Right lobe of liver (tissue), 6 donors: ENCODE results near the gene FGD4. TPM values are rescaled to one million over a fixed set of nuclear protein-coding genes. Genes with fewer than 3 reads are reported as not detected.
"Not testable (repeated sequence)": the region's sequence is repeated elsewhere in the genome, so short reads cannot be mapped to it uniquely, and the experiment has no call there.

ENCODE experiments used
- ATAC-seq, 4 donors: fragments of 200-7000 bp; cut with Tn5 transposase; one replicate each; pipeline ENCODE4 v1.9.1; 2020; ENCODE audit warnings: mild to moderate bottlenecking in 4 of 4, moderate library complexity in 4 of 4
- DNase-seq, 3 donors: peaks; one replicate each; pipeline ENCODE4 v3.0.0-alpha.2; 2020
- H3K27ac ChIP-seq, 3 donors: fragments of 200-600 bp; one replicate each; pipeline ENCODE4 v1.8.0; 2022
- H3K27me3 ChIP-seq, 2 donors: fragments of 200-600 bp; one replicate each; pipeline ENCODE4 v1.8.0; 2022
- H3K36me3 ChIP-seq, 4 donors: fragments of 200-600 bp; sonication (generic) in 1 of 4; one replicate each; pipeline versions ENCODE4 v1.5.1 to v1.8.0; 2017 to 2022; ENCODE audit warnings: control low read depth in 1 of 4
- H3K4me1 ChIP-seq, 4 donors: fragments of 200-600 bp; sonication (generic) in 1 of 4; one replicate each; pipeline versions ENCODE4 v1.5.1 to v1.8.0; 2017 to 2022; ENCODE audit warnings: control low read depth in 1 of 4
- H3K4me3 ChIP-seq, 3 donors: fragments of 200-600 bp; one replicate each; pipeline ENCODE4 v1.8.0; 2022
- H3K9me3 ChIP-seq, 4 donors: fragments of 200-600 bp; sonication (generic) in 1 of 4; one replicate each; pipeline versions ENCODE4 v1.5.1 to v1.8.0; 2017 to 2022; ENCODE audit warnings: control low read depth in 1 of 4
- CTCF ChIP-seq, 4 donors: fragments of 200-600 bp in 3 of 4; fragments of 450-650 bp in 1 of 4; IDR thresholded peaks; one replicate each; pipeline versions ENCODE4 v1.5.1 to v1.8.0; 2016 to 2022; ENCODE audit warnings: antibody characterized with exemption in 4 of 4, mild to moderate bottlenecking in 2 of 4
- POLR2A ChIP-seq: fragments of 450-650 bp; IDR thresholded peaks from one replicate; pipeline ENCODE4 v1.6.1; 2017; ENCODE audit warnings: antibody characterized with exemption, mild to moderate bottlenecking
- WGBS: methylation state at CpG from one replicate; pipeline ENCODE4 v1.1.6; 2018; ENCODE audit warnings: low coverage, low lambda C conversion rate; ENCODE audit not compliant: insufficient coverage; ENCODE audit errors: missing lambda C conversion rate; 5-methylcytosine and 5-hydroxymethylcytosine counted together
- intact Hi-C, 2 donors: fragments of 100-400 bp; cut with DNase I; formaldehyde crosslinking; loops; one replicate each; pipeline versions ENCODE4 v1.11.2 to v1.14.1; 2022
- total RNA-seq, 6 experiments: library from RNA; depleted of rRNA in 2 of 6; stranded (reverse); fragments of >200 nt in 2 of 6; fragmentation: NEBNext Ultra II Directional in 3 of 6; extraction: Animal tissue kit (Norgen Biotek cat#: 25700) in 3 of 6; gene quantifications; one replicate each; pipeline versions ENCODE4 v1.1.0 to v1.2.4, GENCODE V29; 2016 to 2023
- donor health status: DM: no; HTN: yes; CAD: no.
- donor health status: DM: no; HTN: no; CAD: no.
- donor health status: DM: no; HTN: no; CAD: no.
- donor health status: DM: no; HTN: yes; CAD: no.
- donor health status: DM: no; HTN: yes; CAD: no.

The FGD4 gene
- total RNA-seq, 6 experiments from 2014 or later, result 15.1 to 29.3 (median 20.3) TPM

- peak overlapping the region; percentile 77 to 84 (median 80) for H3K27ac ChIP-seq
- no peaks in the 10 kb centered on the region for H3K36me3 ChIP-seq
- H3K4me1 ChIP-seq, result peaks cover 0 to 54% (median 20%) of the 10 kb centered on the region in 4 donors
- intact Hi-C loops, result no loop called here
- H3K4me3 ChIP-seq, result no peak overlapping the region
- no peak for DNase-seq
- 10% methylated on average over 1 of the region's 1 CpG for WGBS
- ATAC-seq, result peak in 3 of 4 donors; percentile 5 to 30 (median 13)
- TF ChIP-seq CTCF (IDR thresholded peaks at IDR 0.05) (no peak), POLR2A (no peak)
- no peaks in the 10 kb centered on the region for H3K9me3 ChIP-seq
- H3K27me3 ChIP-seq, result no peaks in the 10 kb centered on the region
These were observed 133.1 kb downstream of the FGD4 start for GRCh38 chr12:32532422-32532821.

DNA sequence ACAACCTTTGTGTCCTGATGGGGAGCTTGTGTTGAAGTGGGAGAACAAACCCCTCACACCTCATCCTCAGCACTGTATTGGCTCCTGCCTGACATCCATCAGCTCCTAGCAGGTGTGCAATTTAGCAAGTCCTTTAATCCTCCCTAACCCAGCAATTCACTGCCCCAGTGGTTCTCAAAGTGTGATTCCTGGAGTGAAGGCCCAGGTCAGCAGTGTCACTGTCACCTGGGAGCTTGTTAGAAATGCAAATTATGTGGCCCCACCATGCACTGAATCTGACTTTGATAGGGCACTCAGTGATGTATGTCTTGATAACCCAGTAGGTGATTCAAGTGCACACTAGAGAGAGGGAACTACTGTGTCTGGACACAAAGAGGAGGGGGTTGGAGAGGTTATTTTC, 133.6 kb downstream of the FGD4 start:
- no peaks in the 10 kb centered on the region for H3K27me3 ChIP-seq
- H3K4me3 ChIP-seq, result no peak overlapping the region
- H3K36me3 ChIP-seq, result no peaks in the 10 kb centered on the region
- H3K27ac ChIP-seq, result peak overlapping the region; percentile 77 to 84 (median 80)
- intact Hi-C loops, result no loop called here
- DNase-seq, result no peak
- no peaks in the 10 kb centered on the region for H3K9me3 ChIP-seq
- peaks cover 0 to 57% (median 20%) of the 10 kb centered on the region in 4 donors for H3K4me1 ChIP-seq
- ATAC-seq, result no peak
- TF ChIP-seq POLR2A, result no peak
- no peak for TF ChIP-seq CTCF (IDR thresholded peaks at IDR 0.05)

DNA sequence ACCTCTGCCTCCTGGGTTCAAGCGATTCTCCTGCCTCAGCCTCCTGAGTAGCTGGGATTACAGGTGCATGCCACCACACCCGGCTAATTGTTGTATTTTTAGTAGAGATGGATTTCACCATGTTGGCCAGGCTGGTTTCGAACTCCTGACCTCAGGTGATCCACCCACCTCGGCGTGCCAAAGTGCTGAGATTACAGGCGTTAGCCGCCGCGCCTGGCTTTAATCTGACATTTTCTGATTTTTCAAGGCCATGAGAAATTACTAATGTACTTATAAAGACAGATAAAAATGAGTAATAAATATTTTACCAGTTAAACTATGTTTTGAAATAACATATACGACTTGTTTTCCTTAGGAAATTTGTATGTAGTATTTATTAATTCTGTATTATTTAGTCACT, 134.1 kb downstream of the FGD4 start:
- DNase-seq, intact Hi-C loops: not testable (repeated sequence)
- peaks cover 0 to 58% (median 20%) of the 10 kb centered on the region in 4 donors for H3K4me1 ChIP-seq

DNA sequence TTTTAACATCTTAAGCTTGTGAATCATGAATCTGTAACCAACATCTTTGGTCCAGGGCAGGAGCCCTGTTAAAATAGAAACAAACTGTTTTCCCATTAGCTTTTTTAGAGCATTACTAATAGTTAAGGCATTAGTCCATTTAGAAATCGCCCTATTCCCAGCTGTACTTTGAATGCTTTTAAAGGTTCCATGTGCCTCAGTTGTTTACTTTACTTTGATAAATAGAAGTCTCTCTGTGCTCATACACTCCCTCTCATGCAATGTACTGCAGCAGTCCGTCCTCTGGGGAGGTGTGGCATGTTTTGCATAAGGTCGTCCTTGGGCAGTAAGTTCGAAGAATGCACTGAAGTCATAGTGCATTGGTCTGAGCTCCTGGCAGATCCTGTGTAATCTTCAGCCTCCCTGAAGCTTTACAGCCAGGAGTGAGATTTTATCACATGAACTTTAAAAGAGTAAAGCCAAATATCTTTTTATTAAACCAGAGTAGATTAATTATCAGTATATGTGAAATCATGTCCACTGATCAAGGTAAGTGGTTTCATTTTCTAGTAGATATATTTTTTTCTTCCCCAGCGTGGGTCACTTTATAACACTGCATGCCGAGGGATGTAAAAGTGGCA, 134.7 kb downstream of the FGD4 start:
- peaks cover 0 to 58% (median 20%) of the 10 kb centered on the region in 4 donors for H3K4me1 ChIP-seq
- ATAC-seq (peak; percentile 86 to 95 (median 90)), DNase-seq (peak; percentile 68 to 91 (median 84))
- H3K36me3 ChIP-seq, result no peaks in the 10 kb centered on the region
- H3K9me3 ChIP-seq, result no peaks in the 10 kb centered on the region
- peak overlapping the region; percentile 22 to 56 (median 50) for H3K4me3 ChIP-seq
- peak overlapping the region; percentile 77 to 84 (median 80) for H3K27ac ChIP-seq
- TF ChIP-seq POLR2A (peak; percentile 77), CTCF (IDR thresholded peaks at IDR 0.05) (no peak)
- intact Hi-C loops, result no loop called here
- H3K27me3 ChIP-seq, result no peaks in the 10 kb centered on the region
- 5% methylated on average over 6 of the region's 6 CpGs for WGBS

More for the DNA sequence above, 134.1 kb downstream of the FGD4 start:
- WGBS, result 29% methylated on average over 10 of the region's 10 CpGs
- not testable (repeated sequence) for H3K9me3 ChIP-seq, H3K27me3 ChIP-seq, H3K36me3 ChIP-seq, ATAC-seq
- Histone ChIP-seq H3K4me3 (peak overlapping the region in 1 of 3 donors; percentile 50), H3K27ac (peak overlapping the region; percentile 77 to 84 (median 80))

DNA sequence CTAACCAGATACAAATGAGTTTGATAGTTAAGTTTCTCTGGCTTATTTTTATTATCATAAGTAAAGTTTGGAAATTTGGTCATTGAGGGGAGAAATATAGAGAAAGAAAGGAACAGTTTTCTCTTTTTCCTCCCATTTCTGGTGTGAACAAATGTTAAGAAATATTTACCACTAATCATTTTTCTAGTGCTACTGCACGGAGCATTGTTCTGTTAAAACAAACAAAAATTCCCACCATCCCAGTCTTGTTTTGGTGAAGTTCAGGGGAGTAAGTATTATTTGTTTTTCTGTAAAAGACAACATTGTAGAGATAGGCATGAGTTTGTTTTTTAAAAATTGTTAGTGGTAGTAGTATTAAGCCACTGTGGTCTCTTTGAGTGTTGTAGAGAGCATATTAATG, 135.3 kb downstream of the FGD4 start:
- intact Hi-C loops, result no loop called here
- Histone ChIP-seq H3K27ac (peak overlapping the region; percentile 75 to 84 (median 77)), H3K27me3 (no peaks in the 10 kb centered on the region), H3K36me3 (no peaks in the 10 kb centered on the region), H3K4me3 (peak overlapping the region; percentile 22 to 56 (median 50)), H3K9me3 (no peaks in the 10 kb centered on the region), H3K4me1 (peaks cover 0 to 58% (median 20%) of the 10 kb centered on the region in 4 donors)
- WGBS, result 10% methylated on average over 1 of the region's 1 CpG
- TF ChIP-seq POLR2A, result no peak
- TF ChIP-seq CTCF (IDR thresholded peaks at IDR 0.05), result no peak
- no peak for DNase-seq
- peak in 2 of 4 donors; percentile 1 to 16 for ATAC-seq
